ENCODE results near the gene KCNV2.
A peak's percentile ranks its signal among the peaks of the same experiment; 100 is the strongest.

The KCNV2 gene

DNA sequence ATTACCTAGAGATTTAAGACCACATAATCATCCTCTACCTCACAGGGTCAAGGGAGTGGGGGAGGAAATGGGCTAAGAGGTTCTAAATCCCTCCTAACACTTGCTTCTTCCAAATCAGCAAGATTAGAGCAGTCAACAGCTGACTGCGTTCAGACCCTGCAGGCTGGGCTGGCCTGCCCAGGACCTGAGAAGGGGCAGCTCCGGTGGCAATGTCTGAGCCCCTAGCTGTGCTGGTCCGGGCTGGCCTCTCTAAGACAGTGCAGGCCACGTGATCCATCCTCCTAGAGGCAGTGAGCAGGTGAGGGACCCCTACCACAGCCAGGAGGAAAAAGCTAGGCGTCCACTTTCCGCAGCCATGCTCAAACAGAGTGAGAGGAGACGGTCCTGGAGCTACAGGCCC lies at the start of gene KCNV2:
Gene KCNV2, plus strand, starts transcription at position 126 of the 400 bp plus-strand sequence. Its CDS starts 230 bp downstream, at position 356.
- no peak within 1 kb of the TSS for H3K4me3 Mint-ChIP-seq
- peaks cover 4% of the 10 kb centered on the region for H3K9me3 Mint-ChIP-seq
- no peak for ATAC-seq (ENCODE audit: low read depth)
- DNase-seq (ENCODE audit: low spot score in 2 of 2), result no peak
- H3K4me1 Mint-ChIP-seq, result no peaks in the 10 kb centered on the region
- no peaks in the 10 kb centered on the region for H3K27me3 Mint-ChIP-seq
- peak within 1 kb of the TSS; percentile 12 for H3K27ac Mint-ChIP-seq
- H3K36me3 Mint-ChIP-seq, result peaks cover 12% of the 10 kb centered on the region

DNA sequence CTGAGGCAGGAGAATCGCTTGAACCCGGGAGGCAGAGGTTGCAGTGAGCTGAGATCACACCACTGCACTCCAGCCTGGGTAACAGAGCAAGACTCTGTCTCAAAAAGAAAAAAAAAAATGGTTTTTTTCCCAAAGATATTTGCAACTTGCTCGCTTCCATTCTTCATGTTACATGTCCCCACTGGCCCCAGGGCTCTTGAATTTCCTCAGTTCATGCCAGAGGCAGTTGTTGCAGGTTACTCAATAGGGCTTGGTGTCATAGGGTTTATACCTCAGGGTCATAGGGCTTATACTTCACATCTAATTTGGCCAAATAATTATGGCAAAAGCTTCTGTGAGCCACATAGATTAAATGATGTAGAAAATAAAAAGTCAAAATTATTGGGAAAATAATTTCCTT lies 44.1 kb upstream of the KCNV2 start:
- Mint-ChIP-seq H3K36me3 (no peaks in the 10 kb centered on the region), H3K27me3 (no peaks in the 10 kb centered on the region), H3K4me3 (no peak overlapping the region), H3K27ac (no peak overlapping the region), H3K9me3 (no peaks in the 10 kb centered on the region), H3K4me1 (no peaks in the 10 kb centered on the region)
- ATAC-seq (ENCODE audit: low read depth), result no peak
- DNase-seq (ENCODE audit: low spot score in 2 of 2), result no peak

DNA sequence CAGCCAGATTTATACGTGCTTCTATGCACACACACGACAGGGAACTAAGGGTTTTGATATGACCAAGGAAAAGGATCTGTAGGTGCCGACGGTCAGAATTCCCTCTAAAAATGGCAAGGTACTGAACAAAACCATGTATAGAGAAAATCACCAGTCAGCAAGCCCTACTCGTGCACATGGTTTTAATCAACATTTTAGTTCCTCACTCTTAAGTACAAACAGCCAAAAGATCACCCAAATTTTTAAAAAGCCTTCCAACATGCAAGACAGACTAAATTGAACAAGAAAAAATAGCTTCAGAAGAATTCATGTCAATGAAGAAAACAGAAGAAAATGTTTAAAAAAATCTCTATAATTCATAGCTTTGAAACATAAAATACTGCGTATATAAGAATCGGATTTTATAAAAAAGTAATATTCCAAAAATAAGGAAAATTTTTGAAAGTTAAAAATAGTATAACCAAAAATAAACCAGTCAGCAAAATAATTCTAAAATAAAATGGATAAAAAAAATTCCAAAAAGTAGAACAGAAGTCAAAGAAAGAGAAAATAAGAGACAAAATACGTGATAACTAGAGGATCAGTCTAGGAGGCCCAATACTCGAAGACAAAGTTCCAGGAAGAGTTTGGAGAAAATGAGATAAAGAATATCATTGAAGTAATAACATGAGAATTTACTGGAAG lies 43.0 kb upstream of the KCNV2 start:
- H3K4me3 Mint-ChIP-seq, result no peak overlapping the region
- ATAC-seq (ENCODE audit: low read depth) (no peak), DNase-seq (ENCODE audit: low spot score in 2 of 2) (no peak)
- no peaks in the 10 kb centered on the region for H3K27me3 Mint-ChIP-seq
- H3K4me1 Mint-ChIP-seq, result no peaks in the 10 kb centered on the region
- no peaks in the 10 kb centered on the region for H3K9me3 Mint-ChIP-seq
- H3K36me3 Mint-ChIP-seq, result no peaks in the 10 kb centered on the region
- H3K27ac Mint-ChIP-seq, result no peak overlapping the region

DNA sequence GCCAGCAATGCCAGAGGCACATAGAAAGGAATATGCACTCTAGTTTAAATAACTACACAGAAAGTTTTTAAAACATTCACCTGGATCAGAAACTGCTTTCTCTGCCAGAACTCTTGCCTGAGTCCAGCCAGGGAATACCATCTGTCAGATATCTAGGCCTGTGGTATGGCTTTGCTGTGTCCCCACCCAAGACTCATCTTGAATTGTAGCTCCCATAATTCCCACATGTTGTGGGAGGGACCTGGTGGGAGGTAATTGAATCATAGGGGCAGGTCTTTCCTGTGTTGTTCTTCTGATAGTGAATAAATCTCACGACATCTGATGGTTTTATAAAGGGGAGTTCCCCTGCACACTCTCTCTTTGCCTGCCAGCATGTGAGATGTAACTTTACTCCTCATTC lies 41.5 kb upstream of the KCNV2 start:
- H3K27me3 Mint-ChIP-seq, result peaks cover 3% of the 10 kb centered on the region
- H3K4me3 Mint-ChIP-seq, result no peak overlapping the region
- no peaks in the 10 kb centered on the region for H3K36me3 Mint-ChIP-seq
- H3K9me3 Mint-ChIP-seq, result no peaks in the 10 kb centered on the region
- ATAC-seq (ENCODE audit: low read depth) (no peak), DNase-seq (ENCODE audit: low spot score in 2 of 2) (no peak)
- H3K27ac Mint-ChIP-seq, result no peak overlapping the region
- no peaks in the 10 kb centered on the region for H3K4me1 Mint-ChIP-seq

DNA sequence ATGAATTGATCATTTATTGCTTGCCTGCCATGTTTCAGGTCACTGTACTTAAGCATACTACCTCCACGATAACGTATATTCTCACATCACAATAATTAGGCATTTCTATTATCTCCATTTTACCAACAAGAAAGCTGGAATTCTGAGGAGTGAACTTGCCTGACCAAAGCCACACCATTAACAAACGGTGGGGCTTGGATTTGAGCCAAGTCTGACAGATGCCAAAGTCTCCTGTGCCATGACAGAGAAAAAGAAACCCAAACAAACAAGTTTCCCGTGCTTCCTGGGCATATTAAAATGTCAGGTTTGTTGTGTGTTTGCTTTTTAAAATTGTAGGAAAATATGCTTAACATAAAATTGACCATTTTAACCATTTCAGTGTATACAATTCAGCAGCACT lies 40.8 kb upstream of the KCNV2 start:
- Mint-ChIP-seq H3K9me3 (no peaks in the 10 kb centered on the region), H3K27me3 (peaks cover 3% of the 10 kb centered on the region), H3K4me1 (no peaks in the 10 kb centered on the region), H3K4me3 (no peak overlapping the region), H3K36me3 (no peaks in the 10 kb centered on the region), H3K27ac (no peak overlapping the region)
- ATAC-seq (ENCODE audit: low read depth), result no peak
- DNase-seq (ENCODE audit: low spot score in 2 of 2), result no peak

DNA sequence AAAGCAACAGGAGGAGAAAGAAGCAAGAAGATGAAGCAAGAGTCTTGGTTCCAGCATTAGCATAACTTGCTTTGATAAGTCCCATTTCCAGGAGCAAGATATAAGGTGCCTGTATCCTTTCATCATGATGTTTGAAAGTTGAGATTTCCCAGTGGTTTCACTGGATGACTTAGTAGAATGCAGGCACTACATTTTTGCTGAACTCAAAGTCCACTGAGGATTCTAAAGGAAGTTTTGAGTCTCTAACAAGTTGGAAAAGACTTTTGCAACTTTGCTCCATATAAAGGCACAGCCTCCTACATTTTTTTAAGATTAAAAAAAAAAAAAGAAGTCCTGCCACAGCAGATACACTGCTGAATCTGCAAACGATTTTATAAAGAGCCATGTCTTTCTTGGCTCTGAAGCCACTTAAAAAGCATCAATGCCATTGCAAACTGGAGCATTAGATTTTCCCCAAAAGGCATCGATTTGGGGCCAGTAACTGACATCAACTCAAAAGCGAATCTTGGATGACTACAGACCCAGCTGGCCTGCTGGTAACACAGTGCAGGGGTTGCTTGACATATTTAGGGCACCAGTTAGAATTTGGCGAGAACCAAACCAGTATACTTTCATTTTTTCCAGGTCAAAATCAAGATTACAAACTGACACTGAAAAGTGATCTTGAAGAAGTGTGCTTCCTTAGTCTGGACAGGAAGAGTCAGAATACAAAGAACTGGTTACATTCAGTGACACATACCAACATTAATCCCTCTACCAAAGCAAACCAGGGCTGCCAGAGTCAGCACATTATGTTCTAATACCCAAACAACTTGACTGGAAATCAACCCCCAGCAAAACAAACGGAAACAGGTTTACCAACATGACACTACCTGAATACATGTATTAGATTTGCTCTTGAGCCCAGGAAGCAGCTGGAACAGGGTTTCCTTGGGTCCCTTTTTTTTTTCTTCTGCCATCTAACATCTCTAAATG lies 39.1 kb upstream of the KCNV2 start:
- Mint-ChIP-seq H3K4me3 (no peak overlapping the region), H3K27me3 (peaks cover 3% of the 10 kb centered on the region)
- no peak for DNase-seq (ENCODE audit: low spot score in 2 of 2)

DNA sequence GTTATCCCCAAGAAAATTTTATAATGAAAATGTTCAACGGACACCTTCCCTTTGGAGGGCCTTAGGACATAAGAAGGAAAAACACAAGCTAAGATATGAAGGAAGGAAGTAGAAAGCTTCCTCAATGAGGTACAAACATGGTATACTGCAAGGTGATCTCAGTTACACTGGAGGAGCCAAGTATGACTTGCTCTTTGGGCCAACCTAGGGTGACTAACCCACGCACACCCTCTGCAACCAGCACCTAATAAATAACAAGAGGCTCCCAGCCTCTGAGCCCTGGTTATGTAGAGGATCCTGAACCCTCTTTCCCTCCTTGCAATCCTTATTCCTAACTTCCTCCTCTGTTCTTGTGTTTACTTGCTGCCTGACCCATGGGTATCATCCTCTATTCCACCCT lies 38.3 kb upstream of the KCNV2 start:
- Mint-ChIP-seq H3K36me3 (no peaks in the 10 kb centered on the region), H3K27ac (no peak overlapping the region), H3K4me3 (no peak overlapping the region), H3K4me1 (no peaks in the 10 kb centered on the region), H3K9me3 (no peaks in the 10 kb centered on the region), H3K27me3 (peaks cover 3% of the 10 kb centered on the region)
- no peak for DNase-seq (ENCODE audit: low spot score in 2 of 2)
- no peak for ATAC-seq (ENCODE audit: low read depth)

More for the DNA sequence above, 39.1 kb upstream of the KCNV2 start:
- Mint-ChIP-seq H3K27ac (peak overlapping the region; percentile 10), H3K9me3 (no peaks in the 10 kb centered on the region), H3K4me1 (no peaks in the 10 kb centered on the region), H3K36me3 (no peaks in the 10 kb centered on the region)
- no peak for ATAC-seq (ENCODE audit: low read depth)

DNA sequence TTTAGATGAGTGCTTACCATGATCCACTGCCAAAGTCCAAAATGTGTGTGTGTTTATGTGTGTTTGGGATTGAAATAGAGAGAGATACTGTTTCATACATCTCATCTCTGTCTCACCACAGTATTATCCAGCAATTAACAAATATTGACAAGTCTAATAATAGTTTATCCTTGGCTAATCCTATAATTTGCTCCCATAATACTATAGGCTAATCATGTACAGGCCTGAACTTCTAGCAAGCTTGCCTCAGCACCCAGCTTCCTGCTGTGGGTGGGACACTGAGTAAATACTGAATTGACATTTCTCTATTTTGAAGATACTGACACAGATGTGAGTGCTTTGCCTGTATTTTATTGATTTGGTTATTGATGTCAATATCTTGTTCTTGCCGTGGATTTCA lies 35.3 kb upstream of the KCNV2 start:
- peaks cover 3% of the 10 kb centered on the region for H3K27me3 Mint-ChIP-seq

DNA sequence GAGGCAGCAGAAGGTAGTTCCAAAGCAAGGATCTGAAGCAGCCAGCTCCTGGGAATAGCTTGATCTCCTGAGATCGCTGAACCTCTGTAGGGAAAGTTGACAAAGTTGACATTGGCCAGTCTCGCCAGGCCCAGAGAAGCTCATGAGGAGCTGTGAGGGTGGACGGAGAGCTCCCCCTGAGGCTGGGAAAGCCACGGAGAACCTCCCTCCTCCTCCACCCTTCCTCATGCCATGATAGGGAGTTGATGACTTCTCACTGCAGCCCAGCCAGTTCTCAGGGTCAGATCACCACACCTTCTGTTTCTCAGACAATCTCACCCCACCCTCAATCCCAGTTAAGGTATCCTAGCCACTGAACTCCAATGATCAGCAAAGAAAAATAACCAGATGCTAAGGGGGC lies 30.4 kb upstream of the KCNV2 start:
- Mint-ChIP-seq H3K36me3 (no peaks in the 10 kb centered on the region), H3K4me3 (no peak overlapping the region), H3K4me1 (no peaks in the 10 kb centered on the region), H3K9me3 (no peaks in the 10 kb centered on the region), H3K27me3 (no peaks in the 10 kb centered on the region), H3K27ac (no peak overlapping the region)
- no peak for DNase-seq (ENCODE audit: low spot score in 2 of 2)
- no peak for ATAC-seq (ENCODE audit: low read depth)

More for the DNA sequence above, 35.3 kb upstream of the KCNV2 start:
- no peaks in the 10 kb centered on the region for H3K36me3 Mint-ChIP-seq
- H3K27ac Mint-ChIP-seq, result no peak overlapping the region
- H3K9me3 Mint-ChIP-seq, result no peaks in the 10 kb centered on the region
- no peaks in the 10 kb centered on the region for H3K4me1 Mint-ChIP-seq
- ATAC-seq (ENCODE audit: low read depth) (no peak), DNase-seq (ENCODE audit: low spot score in 2 of 2) (no peak)
- H3K4me3 Mint-ChIP-seq, result no peak overlapping the region

DNA sequence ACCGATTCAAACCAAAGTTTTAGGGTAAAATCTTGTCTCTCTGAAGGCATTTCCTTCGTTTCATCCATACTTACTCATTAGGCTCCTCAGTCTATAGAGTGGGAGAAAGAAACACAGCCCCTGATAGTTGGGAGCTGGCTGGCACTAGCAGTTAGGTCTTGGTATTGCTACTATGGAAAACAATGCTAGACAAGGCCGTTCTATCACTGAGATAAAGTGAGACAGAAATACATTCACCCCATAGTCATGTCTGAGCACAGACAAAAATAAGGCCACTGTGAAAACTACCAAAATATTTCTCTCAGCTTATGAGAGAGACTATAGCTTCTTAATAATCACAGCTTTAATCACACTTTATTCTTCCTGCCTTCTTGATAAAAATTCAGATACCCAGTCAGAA lies 28.7 kb upstream of the KCNV2 start:
- DNase-seq (ENCODE audit: low spot score in 2 of 2) (no peak), ATAC-seq (ENCODE audit: low read depth) (no peak)
- H3K27ac Mint-ChIP-seq, result no peak overlapping the region
- H3K4me3 Mint-ChIP-seq, result no peak overlapping the region
- H3K9me3 Mint-ChIP-seq, result no peaks in the 10 kb centered on the region
- H3K27me3 Mint-ChIP-seq, result no peaks in the 10 kb centered on the region
- H3K4me1 Mint-ChIP-seq, result no peaks in the 10 kb centered on the region
- no peaks in the 10 kb centered on the region for H3K36me3 Mint-ChIP-seq

DNA sequence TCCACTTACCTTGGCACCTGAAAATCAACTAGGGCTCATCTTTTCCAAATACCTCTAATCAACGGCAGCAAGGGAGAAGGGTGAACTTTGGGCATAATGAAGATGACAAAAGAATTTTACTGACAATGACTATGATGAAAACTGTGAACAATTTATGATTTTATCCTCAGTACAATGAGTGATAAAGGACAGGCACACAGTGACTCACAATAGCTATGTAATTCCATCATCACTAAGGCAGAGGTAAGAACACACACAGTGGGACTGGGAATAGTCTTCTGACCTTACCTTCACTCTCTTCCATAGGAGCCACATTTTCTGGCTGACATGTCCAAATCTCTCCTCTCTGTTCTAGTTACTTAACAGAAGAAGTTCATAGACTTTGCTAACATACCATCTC lies 26.1 kb upstream of the KCNV2 start:
- H3K27ac Mint-ChIP-seq, result no peak overlapping the region
- peaks cover 3% of the 10 kb centered on the region for H3K36me3 Mint-ChIP-seq
- no peaks in the 10 kb centered on the region for H3K9me3 Mint-ChIP-seq
- no peak overlapping the region for H3K4me3 Mint-ChIP-seq
- H3K27me3 Mint-ChIP-seq, result no peaks in the 10 kb centered on the region
- DNase-seq (ENCODE audit: low spot score in 2 of 2), result no peak
- no peak for ATAC-seq (ENCODE audit: low read depth)
- no peaks in the 10 kb centered on the region for H3K4me1 Mint-ChIP-seq

DNA sequence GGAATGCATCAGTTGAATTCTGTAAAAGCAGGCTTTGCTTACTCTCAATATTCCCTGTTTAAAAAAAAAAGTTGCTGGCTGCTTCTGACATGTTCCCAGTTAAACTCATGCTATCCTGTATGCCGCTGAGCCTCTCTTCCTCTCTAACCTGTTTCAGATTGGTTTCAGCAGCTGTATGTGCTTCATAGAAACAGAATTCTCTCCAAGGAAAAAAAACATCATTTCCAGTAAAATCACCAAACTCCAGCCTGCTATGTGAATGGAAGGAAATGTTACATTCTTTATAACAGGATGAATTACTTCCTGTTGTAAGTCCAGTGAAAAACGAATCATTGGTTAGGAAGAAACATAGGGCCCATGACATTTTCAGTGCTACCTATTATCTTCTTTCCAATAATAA lies 25.7 kb upstream of the KCNV2 start:
- H3K4me1 Mint-ChIP-seq, result no peaks in the 10 kb centered on the region
- no peak overlapping the region for H3K27ac Mint-ChIP-seq
- no peak for ATAC-seq (ENCODE audit: low read depth)
- H3K27me3 Mint-ChIP-seq, result no peaks in the 10 kb centered on the region
- no peaks in the 10 kb centered on the region for H3K9me3 Mint-ChIP-seq
- peaks cover 3% of the 10 kb centered on the region for H3K36me3 Mint-ChIP-seq
- no peak for DNase-seq (ENCODE audit: low spot score in 2 of 2)
- H3K4me3 Mint-ChIP-seq, result no peak overlapping the region

DNA sequence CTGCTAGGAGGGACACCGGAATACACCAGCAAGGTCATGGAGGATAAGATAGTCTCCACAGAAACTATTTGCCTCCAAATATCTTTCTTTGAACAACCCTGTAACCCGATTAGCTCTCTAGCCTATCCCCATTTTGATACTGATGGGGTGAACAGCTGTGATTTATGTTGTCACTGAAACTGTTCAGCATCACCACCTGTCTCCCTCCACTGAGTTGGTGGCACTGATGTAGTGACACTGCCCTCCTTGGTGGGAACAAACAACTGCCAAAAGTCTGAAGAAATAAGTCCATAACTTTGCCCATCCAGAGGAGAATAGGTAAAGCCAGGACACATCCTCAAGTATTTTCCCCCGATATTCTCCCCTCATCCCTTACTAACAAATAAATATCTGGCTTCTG lies 24.3 kb upstream of the KCNV2 start:
- no peak overlapping the region for H3K27ac Mint-ChIP-seq
- ATAC-seq (ENCODE audit: low read depth) (no peak), DNase-seq (ENCODE audit: low spot score in 2 of 2) (no peak)
- peaks cover 5% of the 10 kb centered on the region for H3K4me1 Mint-ChIP-seq
- no peaks in the 10 kb centered on the region for H3K9me3 Mint-ChIP-seq
- no peak overlapping the region for H3K4me3 Mint-ChIP-seq
- H3K27me3 Mint-ChIP-seq, result no peaks in the 10 kb centered on the region
- peaks cover 3% of the 10 kb centered on the region for H3K36me3 Mint-ChIP-seq

DNA sequence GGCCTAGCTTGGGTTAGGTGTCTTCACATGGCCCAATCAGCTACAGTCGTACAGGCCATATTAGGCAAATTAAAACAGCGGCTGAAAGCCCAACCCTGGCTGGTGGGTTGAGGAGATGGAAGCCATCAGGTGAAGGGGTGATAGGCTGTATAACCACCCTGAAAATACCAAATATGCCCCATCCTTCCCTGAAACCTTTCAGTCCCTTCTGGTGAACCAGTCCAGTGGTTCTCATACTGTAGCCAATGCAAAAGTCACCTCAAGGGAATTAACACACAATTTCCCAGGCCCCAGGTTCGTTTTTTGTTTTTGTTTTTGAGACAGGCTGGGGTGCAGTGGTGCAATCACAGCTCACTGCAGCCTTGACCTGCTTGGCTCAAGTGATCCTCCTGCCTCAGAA lies 19.8 kb upstream of the KCNV2 start:
- Mint-ChIP-seq H3K27me3 (no peaks in the 10 kb centered on the region), H3K4me1 (peaks cover 5% of the 10 kb centered on the region), H3K27ac (no peak overlapping the region), H3K9me3 (no peaks in the 10 kb centered on the region), H3K4me3 (no peak overlapping the region), H3K36me3 (peaks cover 3% of the 10 kb centered on the region)
- DNase-seq (ENCODE audit: low spot score in 2 of 2) (no peak), ATAC-seq (ENCODE audit: low read depth) (no peak)
